HuH-7.5 (cell line): ENCODE results near the gene GGTLC2.

Experiments used
- DNase-seq: peaks from one replicate; pipeline ENCODE4 v3.0.0; 2011; ENCODE audit warnings: low spot score

The GGTLC2 gene

DNA sequence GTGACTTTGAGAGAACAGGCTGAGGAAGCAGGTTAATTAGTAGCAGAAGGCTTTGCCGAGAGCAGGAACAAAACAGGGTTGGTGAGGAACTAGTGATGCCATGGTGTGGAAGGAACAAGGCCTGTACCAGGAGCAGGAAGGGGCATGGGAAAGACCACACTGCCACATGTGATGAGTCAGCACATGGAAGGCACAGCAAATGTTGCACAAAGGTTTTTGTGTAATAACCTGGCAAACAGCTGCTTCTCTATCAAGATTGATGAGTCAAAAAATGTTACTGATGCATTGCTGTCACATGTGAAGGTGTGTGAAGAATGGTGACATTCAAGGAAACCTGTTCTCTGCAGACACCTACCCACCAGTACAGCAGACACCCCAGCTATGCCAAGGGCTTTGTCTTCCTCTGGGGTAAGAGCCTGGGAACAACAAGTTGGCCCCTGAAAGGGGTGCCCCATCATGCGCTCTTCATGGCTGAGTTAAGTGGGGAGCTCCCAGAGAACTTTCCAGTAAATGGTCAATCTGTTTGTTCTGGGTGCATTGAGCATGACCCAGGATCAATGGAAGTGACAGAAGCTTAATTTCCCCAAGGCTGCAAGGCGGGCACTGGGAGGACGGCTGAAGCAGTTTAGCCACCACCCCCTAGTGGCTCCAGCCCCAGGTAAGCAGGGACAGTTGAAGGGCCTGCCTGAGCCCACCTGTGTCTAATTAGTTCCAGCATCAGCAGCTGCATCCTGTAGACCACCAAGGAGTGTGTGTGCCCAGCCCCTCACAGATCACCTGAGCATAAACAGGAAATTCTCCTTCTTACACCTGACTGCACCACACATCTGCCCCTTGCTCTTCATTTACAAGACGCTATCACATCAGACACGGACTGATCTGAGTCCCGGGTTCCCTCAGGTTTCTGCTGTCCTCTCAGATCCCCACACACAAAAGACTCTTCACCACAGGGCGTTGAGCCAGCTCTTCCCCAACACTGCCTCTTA is 47.6 kb downstream of the GGTLC2 start:
- no peak for DNase-seq

DNA sequence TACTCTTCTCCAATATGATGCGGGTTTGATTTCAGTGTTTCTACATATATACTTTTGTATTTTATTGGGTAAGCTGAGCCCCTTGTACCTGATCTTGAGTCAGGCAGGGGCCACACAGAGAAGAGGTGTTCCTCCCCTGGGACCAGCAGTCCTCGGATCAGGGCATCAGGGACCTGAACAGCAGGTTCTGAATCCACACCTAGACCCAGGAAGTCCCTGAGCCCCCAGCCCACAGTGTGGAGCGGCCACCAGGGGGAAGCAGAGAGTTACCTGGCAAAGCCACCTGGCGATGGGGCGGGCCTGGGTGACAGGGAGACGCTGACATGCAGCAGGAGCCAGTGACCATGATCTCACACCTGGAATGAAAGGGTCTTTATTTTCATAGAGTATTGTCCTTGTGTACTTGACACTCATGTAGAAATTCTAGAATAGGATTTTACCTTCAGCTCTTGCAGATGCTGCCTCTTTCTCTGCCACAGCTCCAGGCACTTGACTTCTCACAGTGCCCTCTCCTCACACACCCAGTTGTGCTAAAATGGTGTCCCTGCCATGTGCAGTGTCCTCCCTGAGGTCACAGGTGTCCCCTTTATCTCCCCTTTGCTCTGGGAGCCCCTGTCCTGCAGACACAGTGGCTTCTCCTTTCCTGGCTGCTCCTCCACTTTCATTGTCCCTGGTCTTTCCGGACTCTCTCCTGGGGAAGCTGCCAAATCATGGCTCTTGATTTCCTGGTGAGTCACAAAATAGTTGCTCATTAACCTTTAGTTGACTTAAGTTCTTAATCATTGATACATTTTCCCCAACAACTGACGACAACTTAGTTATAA is 48.5 kb downstream of the GGTLC2 start:
- peak; percentile 43 for DNase-seq

DNA sequence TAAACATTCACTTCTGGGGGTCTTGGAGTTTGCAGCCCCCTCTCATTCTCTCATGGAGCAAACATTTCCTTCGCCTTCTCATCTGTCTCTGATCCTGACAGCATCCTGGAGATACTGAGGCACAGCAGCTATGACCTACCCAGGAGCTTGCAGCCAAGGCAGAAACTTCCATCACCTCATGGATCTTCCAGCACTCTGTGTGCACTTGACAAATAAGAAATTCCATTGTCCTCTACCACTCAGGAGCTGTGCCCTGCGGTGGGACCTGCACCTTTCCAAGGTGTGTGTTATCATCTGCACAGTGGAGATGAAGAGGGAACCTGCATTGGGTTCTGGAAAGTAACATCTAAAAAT is 49.1 kb downstream of the GGTLC2 start:
- DNase-seq = no peak

DNA sequence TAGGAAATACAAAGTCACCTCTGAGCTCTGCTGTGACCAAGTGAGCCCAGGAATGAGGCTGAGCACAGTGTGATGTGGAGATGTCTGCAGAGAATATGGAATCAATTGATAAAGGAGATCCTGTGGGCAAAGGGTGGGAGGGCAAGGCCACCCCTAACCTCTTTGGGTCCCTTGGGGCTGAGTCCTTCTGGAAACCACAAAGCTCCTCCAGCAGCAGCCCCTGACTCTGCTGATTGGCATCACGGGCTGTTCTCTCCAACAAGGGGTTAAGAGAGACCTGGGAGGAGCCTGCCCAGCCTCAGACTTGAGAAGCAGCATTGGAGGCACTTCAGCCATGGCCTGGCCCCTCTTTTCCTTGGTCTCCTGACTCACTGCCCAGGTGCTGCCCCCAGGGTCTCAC is 49.7 kb downstream of the GGTLC2 start:
- DNase-seq = no peak

DNA sequence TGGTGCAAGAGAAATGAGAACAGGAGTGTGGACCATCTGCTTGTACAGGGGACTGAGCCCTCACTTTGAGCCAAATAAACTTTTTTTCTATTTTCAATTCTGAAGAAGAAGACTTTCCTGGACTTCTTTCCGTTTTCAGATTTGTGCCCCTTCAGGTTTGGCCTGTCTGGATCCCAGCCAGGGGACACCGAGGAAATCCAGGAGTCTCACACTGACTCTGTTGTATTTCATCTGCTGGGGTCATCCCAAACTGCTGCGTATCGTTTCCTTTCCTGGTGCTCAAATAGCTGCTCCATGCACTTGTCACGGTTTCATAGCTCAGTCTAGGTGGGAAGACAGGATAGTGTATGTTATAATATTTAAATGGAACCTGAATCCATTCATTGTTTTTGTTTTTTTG is 51.7 kb downstream of the GGTLC2 start:
- no peak for DNase-seq
